ENCODE results near the gene SPIRE1.
"Not testable (repeated sequence)": the region's sequence is repeated elsewhere in the genome, so short reads cannot be mapped to it uniquely, and the experiment has no call there.

Gene SPIRE1

DNA sequence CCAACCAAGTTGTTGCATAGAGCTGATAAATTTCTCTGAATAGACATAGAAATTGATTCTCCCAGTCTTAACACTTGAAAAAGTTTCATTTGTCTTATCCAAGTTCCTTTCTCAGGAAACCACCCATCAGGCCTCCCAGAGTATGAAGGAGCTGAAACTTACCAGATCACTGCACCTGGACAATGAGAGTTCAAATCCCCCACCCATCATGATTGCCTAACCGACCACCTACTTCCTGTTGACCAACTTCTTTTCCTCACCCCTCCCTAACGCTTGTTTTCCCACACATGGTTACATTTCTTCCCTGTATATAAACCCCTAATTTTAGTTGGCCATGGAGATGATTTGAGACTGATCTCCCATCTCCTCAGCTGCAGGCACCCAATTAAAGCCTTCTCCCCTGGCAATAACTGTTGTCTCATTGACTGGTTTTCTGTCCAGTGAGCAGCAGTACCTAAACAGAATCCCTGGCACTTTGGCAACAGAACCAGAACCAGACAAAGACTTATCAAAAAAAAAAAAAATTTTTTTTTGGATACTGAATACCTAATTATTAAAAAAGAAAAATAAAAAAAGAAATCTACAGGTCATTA lies 103.0 kb downstream of the SPIRE1 start:
- no peak for DNase-seq (ENCODE audit: low read depth, low spot score)

GRCh38 chr18:12552879-12553242 lies 105.0 kb downstream of the SPIRE1 start:
- DNase-seq (ENCODE audit: low read depth, low spot score), result no peak

DNA sequence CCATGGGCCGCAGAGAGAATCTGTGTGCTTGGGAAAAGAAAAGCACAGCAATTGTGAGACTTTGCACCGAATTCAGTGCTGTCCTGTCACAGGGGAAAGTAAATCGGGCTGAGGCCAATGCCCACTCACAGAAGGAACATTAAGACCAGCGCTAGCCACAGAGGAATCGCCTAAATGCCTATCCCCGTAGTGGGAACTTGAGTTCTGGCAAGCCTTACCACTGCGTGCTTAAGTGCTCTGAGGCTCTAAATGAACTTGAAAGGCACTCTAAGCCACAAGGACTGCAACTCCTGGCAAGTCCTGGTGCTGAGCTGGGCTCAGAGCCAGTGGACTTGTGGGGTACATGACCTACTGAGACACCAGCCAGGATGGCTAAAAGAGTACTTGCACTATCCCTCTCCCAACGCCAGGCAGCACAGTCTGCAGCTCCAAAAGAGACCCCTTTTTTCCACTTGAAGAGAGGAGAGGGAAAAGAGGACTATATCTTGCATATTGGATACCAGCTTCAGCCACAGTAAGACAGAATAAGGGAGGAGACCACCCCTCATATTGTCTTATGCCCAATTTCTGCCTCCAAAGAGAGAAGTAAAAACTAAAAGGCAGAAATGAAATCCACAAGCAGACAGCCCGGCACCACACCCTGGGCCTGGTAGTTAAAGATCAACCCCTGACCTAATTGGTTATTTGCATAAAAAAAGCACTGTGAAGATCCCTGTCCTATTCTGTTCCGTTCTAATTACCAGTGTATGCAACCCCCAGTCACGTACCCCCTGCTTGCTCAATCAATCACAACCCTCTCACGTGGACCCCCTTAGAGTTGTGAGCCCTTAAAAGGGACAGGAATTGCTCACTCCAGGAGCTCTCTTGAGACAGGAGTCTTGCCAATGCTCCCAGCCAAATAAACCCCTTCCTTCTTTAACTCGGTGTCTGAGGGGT lies 105.7 kb downstream of the SPIRE1 start:
- not testable (repeated sequence) for DNase-seq (ENCODE audit: low read depth, low spot score)

GRCh38 chr18:12551466-12551865 lies 106.4 kb downstream of the SPIRE1 start:
- DNase-seq (ENCODE audit: low read depth, low spot score), result not testable (repeated sequence)

- DNase-seq (ENCODE audit: low read depth, low spot score), result no peak
Measured at GRCh38 chr18:12543697-12544096, 114.2 kb downstream of the SPIRE1 start.

- no peak for DNase-seq (ENCODE audit: low read depth, low spot score)
Measured at GRCh38 chr18:12540751-12541150, 117.2 kb downstream of the SPIRE1 start.

- DNase-seq (ENCODE audit: low read depth, low spot score), result not testable (repeated sequence)
Measured at GRCh38 chr18:12539158-12539557, 118.7 kb downstream of the SPIRE1 start.

GRCh38 chr18:12534820-12535219 lies 123.1 kb downstream of the SPIRE1 start:
- DNase-seq (ENCODE audit: low read depth, low spot score), result no peak

GRCh38 chr18:12532661-12533060 lies 125.2 kb downstream of the SPIRE1 start:
- DNase-seq (ENCODE audit: low read depth, low spot score), result no peak

- no peak for DNase-seq (ENCODE audit: low read depth, low spot score)
Measured at GRCh38 chr18:12531749-12532148, 126.2 kb downstream of the SPIRE1 start.

DNA sequence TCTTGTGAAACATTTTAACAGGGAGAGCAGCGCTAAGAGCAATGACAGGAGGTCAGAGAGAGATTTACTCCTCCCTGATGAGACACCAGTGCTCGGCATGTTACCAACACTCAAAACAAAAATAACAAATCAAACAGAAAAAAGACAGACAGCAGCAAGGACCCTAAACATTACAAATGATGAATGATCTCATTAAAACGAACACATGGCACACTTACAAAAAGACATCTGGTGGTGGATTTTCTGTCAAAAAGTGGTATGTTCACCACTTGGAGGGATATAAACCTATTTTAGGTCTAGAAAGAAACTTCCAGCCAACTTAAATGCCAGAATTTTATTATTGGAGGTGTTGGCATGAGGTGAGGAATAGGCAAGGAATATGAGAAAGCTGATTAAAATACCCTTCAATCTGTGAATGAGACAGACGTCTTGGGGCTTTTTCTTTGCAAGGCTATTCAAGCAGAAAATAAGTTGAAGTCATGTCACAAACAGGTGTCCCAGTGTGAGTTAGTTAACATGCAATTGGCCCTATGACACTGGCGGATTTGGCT lies 137.4 kb downstream of the SPIRE1 start:
- no peak for DNase-seq (ENCODE audit: low read depth, low spot score)

- DNase-seq (ENCODE audit: low read depth, low spot score), result no peak
Measured at GRCh38 chr18:12518832-12519531, 138.9 kb downstream of the SPIRE1 start.

- no peak for DNase-seq (ENCODE audit: low read depth, low spot score)
Measured at GRCh38 chr18:12518326-12518725, 139.6 kb downstream of the SPIRE1 start.

- no peak for DNase-seq (ENCODE audit: low read depth, low spot score)
Measured at GRCh38 chr18:12517142-12517825, 140.6 kb downstream of the SPIRE1 start.

DNA sequence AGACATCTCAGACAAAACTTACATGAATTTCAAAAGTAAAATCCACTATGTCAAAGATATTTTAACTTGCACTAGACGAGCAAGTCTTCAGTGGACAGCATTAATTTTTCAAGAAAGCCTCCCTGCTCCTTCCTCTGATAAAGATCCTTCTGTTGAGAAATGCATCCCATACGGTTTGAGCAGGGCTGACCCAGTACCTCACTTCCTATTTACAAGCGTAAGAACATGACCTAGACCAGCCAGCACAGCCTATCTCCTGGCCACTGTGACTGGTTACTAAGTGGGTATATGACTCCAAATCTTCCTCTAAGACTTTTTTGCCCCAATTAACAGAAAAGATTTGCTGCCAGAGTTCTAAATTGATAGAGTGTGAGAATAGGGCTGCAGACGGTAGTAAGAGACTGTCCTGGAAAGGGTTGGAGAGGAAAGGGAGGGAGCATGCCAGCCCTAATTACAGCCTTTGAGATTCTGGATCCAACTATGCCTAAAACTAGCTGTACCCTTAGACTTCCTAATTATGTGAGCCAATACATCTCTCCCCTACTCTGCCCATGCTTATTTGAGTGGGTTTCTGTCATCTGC lies 141.8 kb downstream of the SPIRE1 start:
- no peak for DNase-seq (ENCODE audit: low read depth, low spot score)

DNA sequence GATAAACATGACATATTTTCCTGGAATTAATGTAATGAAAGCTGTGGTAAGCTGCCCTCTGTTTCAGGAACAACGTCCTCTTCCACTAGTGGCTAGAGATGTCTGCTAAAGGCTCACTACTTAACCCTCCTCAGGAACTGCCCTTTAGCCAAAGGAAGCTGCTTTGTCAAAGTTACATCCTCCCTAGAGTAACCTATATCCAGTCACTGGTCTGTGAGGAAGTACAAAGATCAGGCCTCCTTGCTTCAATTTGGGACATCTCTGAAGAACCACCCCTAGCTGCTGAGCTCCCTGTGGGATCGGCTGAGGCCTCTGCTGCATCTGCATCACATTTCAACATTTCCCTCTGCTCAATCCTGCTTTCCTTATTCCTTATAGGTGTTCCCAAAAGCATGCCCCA lies 142.4 kb downstream of the SPIRE1 start:
- no peak for DNase-seq (ENCODE audit: low read depth, low spot score)

- DNase-seq (ENCODE audit: low read depth, low spot score), result no peak
Measured at GRCh38 chr18:12507007-12507406, 150.9 kb downstream of the SPIRE1 start.

DNA sequence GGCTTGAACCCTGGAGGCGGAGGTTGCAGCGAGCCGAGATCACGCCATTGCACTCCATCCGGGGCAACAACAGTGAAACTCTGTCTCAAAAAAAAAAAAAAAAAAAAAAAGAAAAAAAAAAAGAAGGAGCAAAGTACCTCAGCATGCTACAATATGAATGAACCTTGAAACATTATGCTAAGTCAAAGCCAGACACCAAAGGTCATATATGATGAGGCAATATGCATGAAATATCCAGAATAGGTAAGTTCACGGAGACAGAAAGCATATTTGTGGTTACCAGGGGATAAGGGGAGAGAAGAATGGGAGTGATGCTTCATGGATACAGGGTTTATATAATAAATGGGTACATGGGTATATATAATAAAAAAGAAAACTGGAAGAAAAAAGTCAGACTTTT lies 156.9 kb downstream of the SPIRE1 start:
- no peak for DNase-seq (ENCODE audit: low read depth, low spot score)

DNA sequence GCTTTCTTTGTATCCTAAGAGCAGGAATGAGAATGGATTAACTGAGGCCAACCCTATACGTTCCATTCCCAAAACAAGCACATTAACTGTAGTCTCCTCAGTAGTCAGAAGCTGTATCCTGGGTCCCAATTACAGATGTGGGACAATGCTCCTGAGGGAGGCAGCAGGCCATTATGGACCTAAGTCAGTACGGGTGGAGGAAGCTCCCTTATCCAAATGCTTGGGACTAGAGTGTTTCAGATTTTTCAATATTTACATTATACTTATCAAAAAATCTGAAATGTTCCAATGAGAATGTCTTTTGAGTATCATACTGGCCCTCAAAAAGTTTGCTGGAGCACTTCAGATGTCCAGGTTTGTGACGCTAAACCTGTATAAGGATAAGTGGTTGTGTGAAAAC lies 160.1 kb downstream of the SPIRE1 start:
- DNase-seq (ENCODE audit: low read depth, low spot score), result no peak

- no peak for DNase-seq (ENCODE audit: low read depth, low spot score)
Measured at GRCh38 chr18:12497296-12497695, 160.6 kb downstream of the SPIRE1 start.

DNA sequence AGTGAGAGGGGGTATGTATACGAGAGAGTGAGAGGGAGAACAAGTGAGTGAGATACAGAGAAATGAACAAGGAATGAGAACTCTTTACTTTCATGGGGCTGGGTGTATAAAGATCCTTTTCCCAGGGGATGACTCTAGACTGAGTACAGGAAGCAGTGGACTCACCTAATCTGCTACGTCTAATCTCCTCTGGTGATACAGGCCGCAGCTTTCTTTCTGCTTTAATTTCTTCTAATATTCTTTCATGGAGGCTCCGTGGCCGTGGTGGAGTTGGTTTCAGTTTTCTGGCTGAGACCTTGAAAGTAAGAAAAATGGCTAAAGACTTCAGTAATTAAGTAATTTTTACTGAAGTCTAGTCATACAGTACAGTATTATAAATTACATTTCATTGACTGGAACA lies 165.0 kb downstream of the SPIRE1 start:
- no peak for DNase-seq (ENCODE audit: low read depth, low spot score)
